Fibroblast of pulmonary artery (primary cell): ENCODE measurements around the gene CNTNAP5.

Experiments used
- DNase-seq: peaks from one replicate; pipeline ENCODE4 v3.0.0-alpha.2; 2010; ENCODE audit warnings: low read depth
- H3K4me3 ChIP-seq: replicated peaks from 2 replicates; pipeline ENCODE4 v1.5.1; 2011; ENCODE audit warnings: low read depth, mild to moderate bottlenecking, control low read depth, low read length, moderate library complexity
- CTCF ChIP-seq: IDR thresholded peaks from 2 replicates; pipeline ENCODE4 v1.5.1; 2011; ENCODE audit warnings: mild to moderate bottlenecking, control low read depth, low read length, inconsistent platforms; ENCODE audit errors: missing control alignments

Gene CNTNAP5

GRCh38 chr2:124426122-124426521, 401.0 kb downstream of the CNTNAP5 start:
- no peak overlapping the region for H3K4me3 ChIP-seq
- TF ChIP-seq CTCF, result no peak
- peak; percentile 0 for DNase-seq

GRCh38 chr2:124426625-124427024, 401.5 kb downstream of the CNTNAP5 start:
- no peak for TF ChIP-seq CTCF
- no peak for DNase-seq
- H3K4me3 ChIP-seq, result no peak overlapping the region

- no peak for TF ChIP-seq CTCF
These were observed 412.7 kb downstream of the CNTNAP5 start for GRCh38 chr2:124437811-124438210.

GRCh38 chr2:124450481-124450880, 425.4 kb downstream of the CNTNAP5 start:
- TF ChIP-seq CTCF, result no peak
- no peak overlapping the region for H3K4me3 ChIP-seq
- DNase-seq, result no peak

More at GRCh38 chr2:124437811-124438210, 412.7 kb downstream of the CNTNAP5 start:
- no peak overlapping the region for H3K4me3 ChIP-seq
- peak; percentile 11 for DNase-seq

- no peak for TF ChIP-seq CTCF
- H3K4me3 ChIP-seq, result no peak overlapping the region
- peak; percentile 50 for DNase-seq
These were observed 451.2 kb downstream of the CNTNAP5 start for GRCh38 chr2:124476291-124476690.

- DNase-seq, result no peak
- H3K4me3 ChIP-seq, result no peak overlapping the region
- no peak for TF ChIP-seq CTCF
These were observed 453.7 kb downstream of the CNTNAP5 start for GRCh38 chr2:124478761-124479160.

GRCh38 chr2:124480958-124481357, 455.9 kb downstream of the CNTNAP5 start:
- no peak for TF ChIP-seq CTCF
- no peak overlapping the region for H3K4me3 ChIP-seq
- DNase-seq, result no peak
